Tibial nerve (tissue), 4 donors: ENCODE data around the gene SORCS2. TPM values are rescaled to one million over a fixed set of nuclear protein-coding genes. Genes with fewer than 3 reads are reported as not detected.
A peak's percentile ranks its signal among the peaks of the same experiment; 100 is the strongest.

ENCODE experiments used
- DNase-seq, 2 donors: peaks; one replicate each; pipeline ENCODE4 v3.0.0-alpha.2; 2019; ENCODE audit warnings: low spot score in 2 of 2
- H3K27ac ChIP-seq, 4 donors: fragments of 200-600 bp; sonication (generic) in 3 of 4; one replicate each; pipeline ENCODE4 v1.5.1; 2017 to 2019; ENCODE audit warnings: mild to moderate bottlenecking in 1 of 4
- H3K27me3 ChIP-seq, 2 donors: fragments of 200-600 bp; sonication (generic) in 1 of 2; one replicate each; pipeline versions ENCODE4 v1.5.1 to v1.6.0; 2017 to 2019
- H3K36me3 ChIP-seq, 3 donors: fragments of 200-600 bp; sonication (generic); one replicate each; pipeline ENCODE4 v1.5.1; 2018 to 2019
- H3K4me1 ChIP-seq, 4 donors: fragments of 200-600 bp; sonication (generic) in 3 of 4; one replicate each; pipeline ENCODE4 v1.5.1; 2017 to 2019
- H3K4me3 ChIP-seq, 4 donors: fragments of 200-600 bp; sonication (generic) in 3 of 4; one replicate each; pipeline ENCODE4 v1.5.1; 2017 to 2019; ENCODE audit warnings: mild to moderate bottlenecking in 1 of 4, moderate library complexity in 1 of 4
- H3K9me3 ChIP-seq, 4 donors: fragments of 200-600 bp; sonication (generic) in 3 of 4; one replicate each; pipeline ENCODE4 v1.5.1; 2017 to 2019
- CTCF ChIP-seq, 5 experiments: fragments of 200-600 bp in 3 of 5; fragments of 450-650 bp in 2 of 5; sonication (generic) in 3 of 5; IDR thresholded peaks; one replicate each; pipeline ENCODE4 v1.5.1; 2016 to 2019; ENCODE audit warnings: antibody characterized with exemption in 5 of 5, mild to moderate bottlenecking in 3 of 5, moderate library complexity in 2 of 5
- EP300 ChIP-seq, 2 donors: sonication (generic); formaldehyde crosslinking; IDR thresholded peaks; one replicate each; pipeline ENCODE4 v1.6.1; 2017; ENCODE audit warnings: antibody characterized with exemption in 2 of 2, mild to moderate bottlenecking in 1 of 2
- POLR2A ChIP-seq, 2 donors: fragments of 450-650 bp; IDR thresholded peaks; one replicate each; pipeline ENCODE4 v1.6.1; 2017; ENCODE audit warnings: antibody characterized with exemption in 2 of 2, mild to moderate bottlenecking in 2 of 2, moderate library complexity in 2 of 2
- WGBS, 2 donors: methylation state at CpG; one replicate each; pipeline ENCODE4 v1.1.5; 2018; 5-methylcytosine and 5-hydroxymethylcytosine counted together
- total RNA-seq, 4 donors: library from RNA; depleted of rRNA; stranded (reverse); fragments of >200 nt; gene quantifications; one replicate each; pipeline ENCODE4 v1.1.0, GENCODE V29; 2016

The SORCS2 gene
- total RNA-seq, 4 donors from 2014 or later: 15.6 to 48.9 (median 38.3) TPM

GRCh38 chr4:7333024-7333780, 140.9 kb downstream of the SORCS2 start:
- Histone ChIP-seq H3K36me3 (no peaks in the 10 kb centered on the region), H3K27ac (peak overlapping the region in 2 of 4 donors; percentile 15 to 57), H3K4me1 (peaks cover 0 to 72% (median 11%) of the 10 kb centered on the region in 4 donors), H3K9me3 (no peaks in the 10 kb centered on the region), H3K4me3 (no peak overlapping the region), H3K27me3 (no peaks in the 10 kb centered on the region)
- WGBS, 2 donors: 68 to 76% methylated on average over 15 to 16 of the region's 16 CpGs
- no peak for DNase-seq
- TF ChIP-seq EP300 (IDR thresholded peaks at IDR 0.05) (no peak), POLR2A (IDR thresholded peaks at IDR 0.05) (no peak), CTCF (IDR thresholded peaks at IDR 0.05) (no peak)

- H3K9me3 ChIP-seq: no peaks in the 10 kb centered on the region
- 64 to 79% methylated on average over 16 of the region's 16 CpGs for WGBS, 2 donors
- H3K4me3 ChIP-seq: no peak overlapping the region
- peak overlapping the region in 2 of 4 donors; percentile 39 to 57 for H3K27ac ChIP-seq
- H3K4me1 ChIP-seq: peaks cover 0 to 64% (median 8%) of the 10 kb centered on the region in 4 donors
- no peaks in the 10 kb centered on the region for H3K27me3 ChIP-seq
- no peaks in the 10 kb centered on the region for H3K36me3 ChIP-seq
- TF ChIP-seq POLR2A (IDR thresholded peaks at IDR 0.05) (no peak), EP300 (IDR thresholded peaks at IDR 0.05) (no peak), CTCF (IDR thresholded peaks at IDR 0.05) (no peak)
- DNase-seq: no peak
Measured at GRCh38 chr4:7333801-7334421, 141.6 kb downstream of the SORCS2 start.

GRCh38 chr4:7334521-7335275, 142.4 kb downstream of the SORCS2 start:
- H3K4me3 ChIP-seq: no peak overlapping the region
- peaks cover 0 to 57% (median 5%) of the 10 kb centered on the region in 4 donors for H3K4me1 ChIP-seq
- no peaks in the 10 kb centered on the region for H3K9me3 ChIP-seq
- no peaks in the 10 kb centered on the region for H3K36me3 ChIP-seq
- peak overlapping the region in 2 of 4 donors; percentile 2 to 39 for H3K27ac ChIP-seq
- DNase-seq: no peak
- no peaks in the 10 kb centered on the region for H3K27me3 ChIP-seq
- no peak for TF ChIP-seq CTCF (IDR thresholded peaks at IDR 0.05)
- no peak for TF ChIP-seq POLR2A (IDR thresholded peaks at IDR 0.05)
- no peak for TF ChIP-seq EP300 (IDR thresholded peaks at IDR 0.05)
- 79 to 86% methylated on average over 17 of the region's 17 CpGs for WGBS, 2 donors

GRCh38 chr4:7335344-7336066, 143.2 kb downstream of the SORCS2 start:
- Histone ChIP-seq H3K9me3 (no peaks in the 10 kb centered on the region), H3K4me1 (peaks cover 0 to 52% (median 5%) of the 10 kb centered on the region in 4 donors), H3K27me3 (no peaks in the 10 kb centered on the region), H3K27ac (peak overlapping the region in 2 of 4 donors; percentile 2 to 39), H3K36me3 (no peaks in the 10 kb centered on the region), H3K4me3 (no peak overlapping the region)
- TF ChIP-seq CTCF (IDR thresholded peaks at IDR 0.05) (peak; percentile 55 to 82 (median 72)), POLR2A (IDR thresholded peaks at IDR 0.05) (no peak), EP300 (IDR thresholded peaks at IDR 0.05) (peak in 1 of 2 donors; percentile 11)
- 11 to 15% methylated on average over 20 to 23 of the region's 24 CpGs for WGBS, 2 donors
- DNase-seq: peak; percentile 43 to 47
